Forelimb muscle (tissue), 1 donor: Measurements from ENCODE around the gene WDR73. TPM values are rescaled to one million over a fixed set of nuclear protein-coding genes. Genes with fewer than 3 reads are reported as not detected.
"Not testable (repeated sequence)": the region's sequence is repeated elsewhere in the genome, so short reads cannot be mapped to it uniquely, and the experiment has no call there.

Experiments
- DNase-seq: peaks from one replicate; pipeline ENCODE4 v3.0.0-alpha.2; 2013; ENCODE audit warnings: low read depth
- polyA plus RNA-seq: library from polyadenylated mRNA; unstranded; fragments of 120-200 nt; gene quantifications from one replicate; pipeline ENCODE4 v1.2.1, GENCODE V29; 2013; ENCODE audit not compliant: insufficient read length

Gene WDR73
- polyA plus RNA-seq, 1 donor: 16.9 TPM

DNA sequence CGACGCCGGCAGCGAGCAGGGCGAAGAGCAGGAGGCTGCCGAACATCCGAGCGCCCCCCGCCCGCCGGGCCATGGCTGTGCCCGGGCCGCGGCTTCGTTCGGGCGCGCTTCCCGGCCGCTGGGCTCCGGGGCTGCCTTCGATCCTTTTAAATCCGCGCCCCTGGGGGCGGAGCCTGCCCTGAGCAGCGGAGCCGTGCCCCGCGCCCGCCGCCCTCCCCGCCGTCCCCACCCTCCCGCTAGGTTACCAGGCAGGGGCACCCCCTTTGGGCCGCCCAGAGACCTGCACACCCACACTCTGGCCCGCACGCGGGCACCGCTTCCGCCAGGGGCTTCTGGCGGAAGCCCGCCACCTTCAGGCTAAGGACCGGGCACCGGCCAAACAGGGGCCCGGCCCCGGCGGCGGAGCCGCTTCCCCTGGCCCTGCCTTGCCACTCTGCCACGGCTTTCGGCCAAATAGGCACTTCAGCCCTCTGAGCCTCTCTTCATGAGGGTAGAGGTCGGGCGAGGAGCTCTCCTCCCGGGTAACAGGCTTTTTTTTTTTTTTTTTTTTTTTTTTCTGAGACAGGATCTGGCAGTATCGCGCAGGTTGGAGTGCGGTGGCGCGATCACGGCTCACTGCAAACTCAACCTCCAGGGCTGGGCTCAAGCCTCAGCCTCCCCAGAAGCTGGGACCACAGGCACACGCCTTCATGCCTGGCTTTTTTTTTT, 4.2 kb upstream of the WDR73 start, which contains the start of gene NMB:
TSS of gene NMB (minus strand) at position 120 of the 708 bp plus-strand sequence. CDS start at position 73, 47 bp downstream.
- peak; percentile 13 for DNase-seq

GRCh38 chr15:84657748-84658079, 3.6 kb upstream of the WDR73 start:
- DNase-seq: no peak

DNA sequence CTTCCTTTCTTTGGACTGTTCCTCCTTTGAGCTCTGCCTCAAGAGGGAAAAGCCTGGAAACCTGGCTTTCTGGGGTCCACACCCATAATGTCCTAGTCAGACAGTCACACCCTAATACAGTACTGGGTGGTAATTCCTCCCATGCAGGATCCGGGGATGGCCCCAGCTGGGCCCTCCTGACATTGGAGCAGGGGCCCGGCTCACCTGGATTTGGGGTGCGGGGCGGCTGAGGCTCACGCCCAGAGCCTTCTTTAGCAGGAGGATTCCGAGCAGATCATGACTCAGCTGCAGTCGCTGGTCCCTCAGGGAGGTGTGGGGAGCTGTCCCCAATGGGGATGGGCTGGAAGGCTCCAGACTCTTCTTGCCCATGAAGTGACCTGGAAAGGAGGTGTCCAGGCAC, 2.9 kb upstream of the WDR73 start:
- DNase-seq: no peak

- DNase-seq: no peak
Observed at GRCh38 chr15:84654689-84655453, 788 bp upstream of the WDR73 start.

DNA sequence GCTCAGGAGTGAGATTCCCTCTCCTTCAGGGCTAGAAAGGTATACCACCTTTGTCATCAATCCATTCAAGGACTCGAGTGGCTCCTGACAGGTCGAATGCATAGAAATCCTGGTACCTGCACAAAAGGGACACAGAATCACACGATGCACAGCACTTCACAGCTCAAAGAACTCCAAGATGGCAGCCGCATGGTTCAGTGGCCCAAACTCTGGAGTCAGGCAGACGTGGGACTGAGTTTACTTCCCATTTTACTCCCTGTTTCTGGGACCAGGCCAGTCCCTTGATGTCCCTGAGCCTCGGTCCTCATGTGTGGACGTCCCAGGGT, 536 bp downstream of the WDR73 start:
- DNase-seq: no peak

DNA sequence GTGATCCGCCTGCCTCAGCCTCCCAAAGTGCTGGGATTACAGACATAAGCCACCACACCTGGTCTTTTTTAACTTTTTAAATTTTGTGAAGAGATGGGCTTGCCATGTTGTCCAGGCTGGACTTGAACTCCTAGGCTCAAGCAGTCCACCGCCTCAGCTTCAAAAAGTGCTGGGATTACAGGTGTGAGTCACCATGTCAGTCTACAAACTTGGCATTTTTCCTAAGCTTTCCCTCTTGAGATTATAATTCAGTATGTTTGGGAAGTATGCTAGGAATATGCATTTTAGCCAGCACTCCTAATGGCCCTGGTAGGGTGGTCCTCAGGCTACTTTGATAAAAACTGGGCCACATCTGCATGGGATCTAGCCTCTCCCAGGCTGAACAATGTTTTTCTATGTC, 4.4 kb downstream of the WDR73 start:
- no peak for DNase-seq

GRCh38 chr15:84648539-84648938, 5.5 kb downstream of the WDR73 start:
- DNase-seq: no peak

- DNase-seq: no peak
Observed at GRCh38 chr15:84647726-84648125, 6.4 kb downstream of the WDR73 start.

DNA sequence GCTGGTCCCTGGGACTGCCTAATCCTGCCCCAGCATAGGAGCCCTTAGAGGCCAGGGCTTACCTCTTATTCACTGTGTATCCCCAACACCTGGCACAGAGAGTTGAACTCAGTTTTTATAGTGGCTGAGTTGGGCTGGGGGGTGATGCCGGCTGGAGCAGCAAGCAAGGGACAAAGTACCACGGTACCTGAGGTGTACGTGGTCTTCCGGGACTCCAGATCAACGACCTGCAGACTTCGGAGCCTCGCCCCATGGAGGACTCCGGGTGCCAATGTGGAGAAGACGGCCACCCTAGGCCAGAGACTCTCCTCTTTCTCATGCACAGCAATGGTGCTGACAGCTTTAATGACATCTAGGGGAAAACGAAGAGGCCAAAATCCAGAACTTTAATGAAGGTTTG, 8.1 kb downstream of the WDR73 start:
- DNase-seq: no peak

- DNase-seq: no peak
Observed at GRCh38 chr15:84645496-84645895, 8.6 kb downstream of the WDR73 start.

DNA sequence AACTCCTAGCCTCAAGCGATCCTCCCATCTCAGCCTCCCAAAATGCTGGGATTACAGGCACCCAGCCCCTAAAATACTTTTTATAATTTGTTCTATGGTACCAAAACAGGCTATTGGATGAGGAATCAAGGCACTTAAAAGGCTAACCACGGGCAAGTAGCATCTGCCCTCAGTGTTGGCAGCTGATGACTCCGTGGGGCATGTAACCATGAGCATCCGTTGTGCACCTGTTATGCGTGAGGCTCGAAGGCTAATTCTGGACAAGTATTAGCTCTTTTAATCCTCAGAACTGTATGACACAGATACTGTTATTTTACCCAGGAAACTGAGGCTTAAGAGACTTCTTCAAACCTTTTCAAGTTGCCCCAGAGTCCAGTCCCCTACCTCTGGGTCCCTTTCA, 10.2 kb downstream of the WDR73 start:
- no peak for DNase-seq

GRCh38 chr15:84642640-84643039, 11.4 kb downstream of the WDR73 start:
- not testable (repeated sequence) for DNase-seq

DNA sequence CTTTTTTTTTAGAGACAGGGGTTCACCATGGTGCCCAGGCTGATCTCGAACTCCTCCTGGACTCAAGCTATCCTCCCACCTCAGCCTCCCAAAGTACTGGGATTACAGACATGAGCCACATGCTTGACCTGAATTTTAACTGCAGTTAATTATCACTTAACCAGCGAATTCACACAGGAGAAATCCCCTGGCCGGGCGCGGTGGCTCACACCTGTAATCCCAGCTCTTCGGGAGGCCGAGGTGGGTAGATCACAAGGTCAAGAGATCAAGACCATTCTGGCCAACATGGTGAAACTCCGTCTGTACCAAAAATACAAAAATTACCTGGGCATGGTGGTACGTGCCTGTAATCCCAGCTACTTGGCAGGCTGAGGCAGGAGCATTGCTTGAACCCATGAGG, 12.2 kb downstream of the WDR73 start:
- not testable (repeated sequence) for DNase-seq

- DNase-seq: no peak
Observed at GRCh38 chr15:84638103-84638502, 16.0 kb downstream of the WDR73 start.

- no peak for DNase-seq
Observed at GRCh38 chr15:84634228-84634837, 19.8 kb downstream of the WDR73 start.

- no peak for DNase-seq
Observed at GRCh38 chr15:84633311-84634227, 20.5 kb downstream of the WDR73 start.

DNA sequence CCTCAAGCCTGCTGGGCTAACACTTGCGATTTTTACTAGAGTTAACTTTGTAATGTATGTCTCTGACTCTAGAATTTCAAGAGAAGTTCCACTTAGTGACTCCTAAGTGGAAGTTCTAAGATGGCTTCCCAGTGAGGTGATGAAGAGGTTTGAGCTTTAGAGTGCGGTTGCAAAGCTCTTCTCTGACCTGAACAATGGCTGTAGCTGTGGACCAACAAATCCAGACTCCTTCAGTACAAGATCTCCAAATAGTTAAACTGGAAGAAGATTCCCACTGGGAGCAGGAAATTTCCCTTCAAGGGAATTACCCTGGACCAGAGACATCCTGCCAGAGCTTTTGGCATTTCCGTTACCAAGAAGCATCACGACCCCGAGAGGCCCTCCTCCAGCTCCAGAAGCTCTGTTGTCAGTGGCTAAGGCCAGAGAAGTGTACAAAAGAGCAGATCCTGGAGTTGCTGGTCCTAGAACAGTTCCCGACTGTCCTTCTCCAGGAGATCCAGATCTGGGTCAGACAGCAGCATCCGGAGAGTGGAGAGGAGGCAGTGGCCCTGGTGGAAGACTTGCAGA, 22.3 kb downstream of the WDR73 start:
- DNase-seq: no peak

DNA sequence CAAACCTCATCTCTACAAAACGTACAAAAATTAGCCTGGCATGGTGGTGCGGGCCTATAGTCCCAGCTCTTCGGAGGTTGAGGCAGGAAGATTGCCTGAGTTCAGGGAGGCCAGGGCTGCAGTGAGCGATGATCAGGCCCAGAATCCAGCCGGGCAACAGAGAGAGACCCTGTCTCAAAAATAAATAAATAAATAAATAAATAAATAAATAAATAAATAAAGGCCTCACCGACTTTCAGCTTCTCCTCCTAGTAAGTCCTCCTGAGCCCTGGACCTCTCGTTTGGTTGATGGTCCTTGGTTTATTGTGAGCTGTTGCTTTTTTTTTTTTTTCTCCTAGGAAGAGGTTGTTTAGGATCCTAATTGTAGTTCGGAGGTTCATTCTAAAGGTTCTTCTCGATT, 25.1 kb downstream of the WDR73 start:
- no peak for DNase-seq

- DNase-seq: no peak
Observed at GRCh38 chr15:84625123-84625522, 29.0 kb downstream of the WDR73 start.

DNA sequence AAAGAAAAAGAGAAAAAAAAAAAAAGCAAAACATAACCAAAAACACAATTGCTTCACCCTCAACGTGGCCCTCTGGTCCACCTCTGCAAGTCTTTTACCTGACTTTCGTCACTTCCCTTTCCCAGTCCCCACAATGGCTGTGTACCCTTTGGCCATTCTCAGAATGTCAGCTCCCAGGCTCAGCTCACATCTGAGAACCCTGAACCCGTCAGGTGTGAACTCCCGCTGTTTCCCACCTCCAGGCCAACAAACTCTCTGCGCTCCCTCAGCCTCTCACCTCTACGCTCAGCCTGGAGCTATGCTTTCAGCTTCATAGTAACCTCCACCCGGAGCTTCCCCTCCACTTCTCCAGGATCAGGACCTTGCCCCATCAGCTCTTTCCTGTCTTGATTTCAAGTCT, 29.7 kb downstream of the WDR73 start:
- no peak for DNase-seq

DNA sequence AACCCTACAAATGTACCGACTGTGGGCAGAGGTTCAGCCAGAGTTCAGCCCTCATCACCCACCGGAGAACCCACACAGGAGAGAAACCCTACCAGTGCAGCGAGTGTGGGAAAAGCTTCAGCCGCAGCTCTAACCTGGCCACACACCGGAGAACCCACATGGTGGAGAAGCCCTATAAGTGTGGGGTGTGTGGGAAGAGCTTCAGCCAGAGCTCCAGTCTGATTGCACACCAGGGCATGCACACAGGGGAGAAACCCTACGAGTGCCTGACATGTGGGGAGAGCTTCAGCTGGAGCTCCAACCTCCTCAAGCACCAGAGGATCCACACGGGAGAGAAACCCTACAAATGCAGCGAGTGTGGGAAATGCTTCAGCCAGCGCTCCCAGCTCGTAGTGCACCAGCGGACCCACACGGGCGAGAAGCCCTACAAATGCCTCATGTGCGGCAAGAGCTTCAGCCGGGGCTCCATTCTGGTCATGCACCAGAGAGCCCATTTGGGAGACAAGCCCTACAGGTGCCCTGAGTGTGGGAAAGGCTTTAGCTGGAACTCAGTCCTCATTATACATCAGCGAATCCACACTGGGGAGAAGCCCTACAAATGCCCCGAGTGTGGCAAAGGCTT, 32.6 kb downstream of the WDR73 start:
- DNase-seq: no peak
